GM21825 (cell line): Measurements from ENCODE around the gene SSRP1.

Source experiments
- ATAC-seq: cut with Tn5 transposase; IDR thresholded peaks from one replicate; pipeline ENCODE4 v1.9.1; 2021; ENCODE audit warnings: mild to moderate bottlenecking, moderate library complexity; ENCODE audit not compliant: unreplicated experiment

Gene SSRP1

GRCh38 chr11:57359896-57360690 lies 24.4 kb upstream of the SSRP1 start:
- no peak for ATAC-seq

DNA sequence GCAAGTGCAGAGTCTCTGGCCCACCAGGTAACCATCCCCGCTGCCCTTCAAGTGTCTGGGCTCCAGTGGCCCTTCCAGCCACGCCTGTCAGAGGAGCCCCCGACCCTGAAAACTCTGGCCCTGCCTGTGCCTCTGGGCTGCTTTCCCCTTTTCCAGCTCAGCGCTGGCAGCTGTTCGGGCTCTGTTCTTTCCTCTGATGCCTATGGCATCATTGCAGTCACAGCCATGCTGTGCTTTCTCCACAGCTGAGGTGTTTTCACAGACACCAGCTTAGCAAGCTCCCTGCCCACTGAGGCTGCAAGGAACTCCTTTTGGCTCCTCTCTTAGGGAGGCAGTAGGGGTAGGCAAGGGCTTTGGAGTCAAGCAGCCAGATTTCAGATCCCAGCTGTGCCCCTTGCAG lies 23.7 kb upstream of the SSRP1 start:
- no peak for ATAC-seq

GRCh38 chr11:57358991-57359390 lies 23.3 kb upstream of the SSRP1 start:
- no peak for ATAC-seq

GRCh38 chr11:57358543-57358961 lies 22.9 kb upstream of the SSRP1 start:
- ATAC-seq = no peak

DNA sequence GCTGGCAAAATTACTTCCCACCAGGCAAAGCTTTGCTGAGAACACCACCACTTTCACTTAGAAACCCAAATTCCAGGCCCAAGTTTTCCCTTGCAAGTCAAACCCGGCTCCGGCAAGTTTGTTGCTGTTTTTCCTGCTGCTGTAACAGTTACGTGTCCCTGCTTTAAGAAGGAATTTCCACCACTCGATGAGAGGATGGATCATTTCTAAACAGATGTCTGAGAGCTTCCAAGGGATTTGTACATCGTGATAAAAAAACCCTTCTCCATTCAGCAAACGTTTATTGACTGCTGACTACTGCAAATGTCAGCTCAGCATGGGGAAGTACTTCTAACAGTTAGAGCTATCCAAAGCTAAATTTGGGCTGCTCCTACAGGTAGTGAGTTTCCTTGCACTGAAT lies 22.2 kb upstream of the SSRP1 start:
- no peak for ATAC-seq

GRCh38 chr11:57357310-57357709 lies 21.6 kb upstream of the SSRP1 start:
- ATAC-seq = no peak

GRCh38 chr11:57356268-57356667 lies 20.6 kb upstream of the SSRP1 start:
- ATAC-seq = no peak

GRCh38 chr11:57354699-57355098 lies 19.0 kb upstream of the SSRP1 start:
- no peak for ATAC-seq

DNA sequence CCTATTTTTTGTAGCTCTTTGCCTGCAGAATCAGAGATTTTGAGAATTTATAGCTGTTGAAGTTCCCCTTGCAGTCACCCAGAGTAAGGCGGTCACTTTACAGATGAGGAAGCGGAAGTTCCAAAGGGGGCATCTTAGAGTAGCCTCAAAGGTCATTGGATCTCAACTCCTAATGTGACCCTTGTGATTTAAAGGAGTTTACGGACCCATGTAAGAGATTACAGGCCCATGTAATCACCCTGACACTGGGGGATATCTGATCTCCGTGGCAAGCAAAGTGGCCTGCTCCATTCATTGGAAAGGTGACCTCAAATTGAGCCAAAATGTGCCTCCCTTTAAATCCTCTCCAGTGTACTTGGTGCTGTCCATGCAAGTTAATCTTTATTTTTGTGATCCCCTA lies 18.2 kb upstream of the SSRP1 start:
- no peak for ATAC-seq

- no peak for ATAC-seq
These were observed 17.8 kb upstream of the SSRP1 start for GRCh38 chr11:57353446-57353845.

GRCh38 chr11:57353036-57353435 lies 17.3 kb upstream of the SSRP1 start:
- no peak for ATAC-seq

- ATAC-seq = no peak
These were observed 14.0 kb upstream of the SSRP1 start for GRCh38 chr11:57349491-57350274.

- no peak for ATAC-seq
These were observed 13.1 kb upstream of the SSRP1 start for GRCh38 chr11:57348636-57349313.

- ATAC-seq = no peak
These were observed 12.4 kb upstream of the SSRP1 start for GRCh38 chr11:57348052-57348451.

DNA sequence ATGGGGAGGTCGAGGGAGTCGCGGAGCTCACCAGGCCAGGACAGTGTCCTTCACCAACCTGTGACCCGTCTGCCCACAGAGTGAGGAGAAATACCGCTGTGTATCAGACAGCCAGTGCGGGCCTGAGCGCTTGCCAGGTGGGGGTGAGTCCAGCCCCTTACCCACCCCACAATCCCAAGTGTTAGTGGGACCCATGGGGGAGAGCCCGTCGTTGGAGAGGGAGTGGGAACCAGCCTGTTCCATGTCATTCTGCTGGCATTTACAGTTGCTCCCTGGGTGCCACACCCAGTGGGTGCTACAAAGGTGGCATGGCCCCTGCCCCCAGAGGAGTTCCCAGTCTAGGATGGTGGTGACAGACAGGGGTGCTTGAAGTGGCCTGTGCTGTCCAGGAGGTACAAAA lies 11.6 kb upstream of the SSRP1 start:
- ATAC-seq = no peak

DNA sequence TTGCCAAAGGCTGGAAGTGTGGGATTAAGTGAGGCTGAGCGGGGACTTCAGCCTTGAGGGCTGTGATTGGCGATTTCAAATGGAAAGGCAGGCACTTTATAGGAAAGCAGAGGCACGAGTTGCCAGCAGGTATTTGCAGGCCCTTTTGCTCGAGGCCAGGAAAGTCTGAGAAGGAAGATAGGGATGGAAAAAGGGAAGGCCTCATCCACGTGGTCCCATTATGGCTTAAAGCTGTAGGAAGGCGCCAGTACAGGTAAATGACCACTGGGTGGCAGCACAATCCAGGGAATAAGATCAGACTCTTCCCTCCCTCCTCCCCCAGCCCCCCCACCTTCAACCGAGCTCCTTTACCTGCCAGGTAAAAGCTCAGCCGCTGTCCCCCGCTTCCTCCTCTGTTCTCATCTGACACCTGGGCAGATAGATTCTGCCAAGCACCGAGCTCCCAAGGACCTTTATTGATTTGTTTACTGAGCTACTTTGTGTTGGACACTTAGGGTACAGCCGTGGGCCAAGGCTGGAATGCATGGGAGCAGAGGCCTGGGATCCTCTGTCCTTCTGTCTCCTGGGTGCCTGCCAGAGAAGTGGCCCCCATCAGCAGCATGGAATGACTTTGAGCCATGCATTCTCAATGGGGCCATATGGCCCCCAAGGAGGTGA lies 10.0 kb upstream of the SSRP1 start:
- ATAC-seq = peak; percentile 77

DNA sequence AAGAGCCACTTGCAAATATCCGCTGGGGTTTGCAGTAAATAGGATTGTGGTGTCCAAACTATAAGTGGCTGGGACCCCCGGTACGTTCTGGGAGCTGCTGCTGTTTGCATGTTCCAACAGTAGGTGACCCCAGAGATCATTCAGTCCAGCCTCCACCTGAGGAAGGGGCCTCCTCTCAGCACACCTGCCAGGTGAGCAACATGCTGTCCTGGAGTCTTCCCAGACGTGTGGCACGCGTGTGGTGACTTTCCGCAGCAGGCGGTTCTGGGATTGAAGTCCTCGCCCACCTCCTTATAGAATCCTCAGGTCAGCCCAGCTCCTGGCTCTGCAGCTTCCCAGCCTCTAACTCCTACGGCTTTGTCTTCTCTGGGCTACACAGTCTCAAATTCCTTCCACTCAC lies 9.1 kb upstream of the SSRP1 start:
- no peak for ATAC-seq

DNA sequence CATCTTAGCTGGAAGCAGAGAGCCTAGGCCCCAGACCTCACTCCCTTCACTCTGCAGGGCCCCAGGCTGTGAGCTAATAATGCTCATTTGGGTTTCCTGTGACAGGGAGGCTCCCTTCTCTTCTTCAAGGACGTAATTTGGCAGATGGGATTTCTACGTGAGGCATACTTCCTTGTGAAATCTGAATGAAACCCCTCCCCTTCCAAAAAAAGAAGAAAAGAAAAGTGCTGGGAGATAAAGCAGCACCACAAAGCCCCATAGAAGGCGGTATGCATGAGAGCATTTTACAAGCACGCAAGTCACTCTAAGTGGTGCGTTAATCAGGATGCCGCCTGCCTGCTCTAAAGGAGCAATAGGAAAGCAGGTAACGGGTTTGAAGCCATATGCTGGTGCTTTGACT lies 8.1 kb upstream of the SSRP1 start:
- no peak for ATAC-seq

DNA sequence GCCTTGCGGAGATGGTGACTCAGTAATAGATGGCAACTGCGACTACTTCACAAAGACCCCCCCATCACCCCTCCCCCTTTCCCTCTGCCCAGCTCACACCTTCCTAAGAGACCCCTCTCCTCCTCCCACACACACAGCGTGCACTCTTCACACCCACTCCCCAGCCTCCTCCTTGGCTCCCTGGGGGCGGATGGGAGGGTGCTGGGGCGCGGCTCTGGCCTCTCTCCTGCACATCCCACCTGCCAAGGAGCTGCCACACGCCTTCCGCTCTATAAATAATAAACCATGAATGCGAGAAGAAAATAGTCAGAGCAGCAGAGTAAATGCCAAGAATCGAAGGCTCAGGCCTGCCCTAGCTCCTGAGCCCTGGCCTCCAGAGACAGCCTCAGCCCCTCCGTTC lies 7.0 kb upstream of the SSRP1 start:
- ATAC-seq = no peak

DNA sequence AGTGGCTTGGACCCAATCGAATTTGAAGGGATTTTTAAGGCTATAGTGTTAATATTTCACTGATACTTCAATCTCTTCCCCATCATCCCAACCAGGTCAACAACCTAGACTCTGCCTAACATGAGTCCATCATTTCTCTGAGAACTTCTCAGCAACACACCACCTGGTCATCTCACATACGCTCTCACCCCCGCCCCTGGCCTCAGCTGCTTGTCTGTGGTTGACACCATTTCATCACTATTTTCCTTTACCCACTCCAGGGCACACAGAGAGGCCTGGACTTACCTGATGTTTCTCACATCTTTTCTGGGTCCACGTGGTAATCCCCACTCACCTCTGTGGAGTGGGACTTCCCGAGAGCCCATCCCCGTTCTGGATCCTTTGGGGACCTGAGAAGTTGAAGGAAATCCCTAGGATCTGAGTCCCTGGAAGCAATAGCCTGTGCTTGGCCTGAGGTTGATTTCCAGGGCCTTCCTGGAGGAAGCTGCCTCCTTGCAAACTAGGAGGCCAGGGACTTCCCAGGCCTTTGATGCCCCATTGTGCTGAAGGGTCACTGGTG lies 5.6 kb upstream of the SSRP1 start:
- no peak for ATAC-seq

DNA sequence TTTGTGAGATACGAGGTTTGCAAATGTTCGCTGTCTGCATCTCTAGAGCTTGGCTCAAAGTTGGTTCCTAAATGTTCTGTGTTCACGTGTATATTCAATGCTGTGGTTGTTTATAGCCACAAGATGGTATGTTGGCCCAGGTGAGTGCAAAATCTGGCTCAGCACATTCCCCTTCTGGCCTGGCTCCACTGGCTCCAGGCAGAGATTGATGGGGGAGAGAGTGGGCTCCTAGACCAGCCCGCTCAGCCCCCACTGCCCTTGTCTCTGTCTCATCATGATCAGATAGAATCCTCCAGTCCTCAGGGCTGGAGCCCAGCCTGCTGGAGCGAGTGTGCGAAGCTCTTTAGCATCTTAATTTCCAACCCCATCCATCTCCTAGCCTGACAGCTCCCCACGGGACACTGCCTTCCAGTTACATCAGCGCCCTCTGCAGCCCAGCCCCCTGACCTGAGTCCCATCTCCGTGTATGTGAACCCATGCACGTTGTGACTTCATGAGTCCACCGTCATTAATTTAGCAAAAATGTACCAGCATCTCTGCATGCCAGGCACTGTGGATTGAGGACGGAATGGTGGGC lies 4.4 kb upstream of the SSRP1 start:
- ATAC-seq = no peak
